ENCODE data around the gene C10orf143. TPM values are rescaled to one million over a fixed set of nuclear protein-coding genes. Genes with fewer than 3 reads are reported as not detected.

The C10orf143 gene
- total RNA-seq, 1 donor from 2014 or later: 3.7 TPM

- DNase-seq: no peak
Measured at GRCh38 chr10:130080461-130080814, 30.2 kb downstream of the C10orf143 start.

GRCh38 chr10:130079614-130080460, 30.8 kb downstream of the C10orf143 start:
- ATAC-seq (no peak), DNase-seq (no peak)
- Histone ChIP-seq H3K4me1 (no peaks in the 10 kb centered on the region), H3K27me3 (ENCODE audit: low read depth) (no peaks in the 10 kb centered on the region), H3K9me3 (no peaks in the 10 kb centered on the region), H3K36me3 (no peaks in the 10 kb centered on the region), H3K27ac (no peak overlapping the region), H3K4me3 (no peak overlapping the region)
- no peak for TF ChIP-seq CTCF (IDR thresholded peaks at IDR 0.05)
- intact Hi-C loops (cut with DNase I): no loop called here

More at GRCh38 chr10:130080461-130080814, 30.2 kb downstream of the C10orf143 start:
- H3K27me3 ChIP-seq (ENCODE audit: low read depth): no peaks in the 10 kb centered on the region
- TF ChIP-seq CTCF (IDR thresholded peaks at IDR 0.05): no peak
- intact Hi-C loops (cut with DNase I): no loop called here
- no peak overlapping the region for H3K4me3 ChIP-seq
- H3K9me3 ChIP-seq: no peaks in the 10 kb centered on the region
- no peaks in the 10 kb centered on the region for H3K4me1 ChIP-seq
- no peaks in the 10 kb centered on the region for H3K36me3 ChIP-seq
- no peak for ATAC-seq
- H3K27ac ChIP-seq: no peak overlapping the region

- Histone ChIP-seq H3K27ac (no peak overlapping the region), H3K27me3 (ENCODE audit: low read depth) (no peaks in the 10 kb centered on the region), H3K4me3 (no peak overlapping the region), H3K4me1 (no peaks in the 10 kb centered on the region), H3K36me3 (no peaks in the 10 kb centered on the region), H3K9me3 (no peaks in the 10 kb centered on the region)
- no peak for DNase-seq
- intact Hi-C loops (cut with DNase I): no loop called here
- no peak for ATAC-seq
- TF ChIP-seq CTCF (IDR thresholded peaks at IDR 0.05): no peak
Measured at GRCh38 chr10:130078120-130078519, 32.5 kb downstream of the C10orf143 start.

- Histone ChIP-seq H3K9me3 (no peaks in the 10 kb centered on the region), H3K4me1 (no peaks in the 10 kb centered on the region), H3K27me3 (ENCODE audit: low read depth) (no peaks in the 10 kb centered on the region), H3K27ac (no peak overlapping the region), H3K4me3 (no peak overlapping the region), H3K36me3 (no peaks in the 10 kb centered on the region)
- DNase-seq: no peak
- intact Hi-C loops (cut with DNase I): no loop called here
- no peak for ATAC-seq
- TF ChIP-seq CTCF (IDR thresholded peaks at IDR 0.05): no peak
Measured at GRCh38 chr10:130076681-130077080, 33.9 kb downstream of the C10orf143 start.

- DNase-seq: no peak
- no peak overlapping the region for H3K4me3 ChIP-seq
- no peak for TF ChIP-seq CTCF (IDR thresholded peaks at IDR 0.05)
- no peaks in the 10 kb centered on the region for H3K27me3 ChIP-seq (ENCODE audit: low read depth)
- H3K27ac ChIP-seq: no peak overlapping the region
- H3K4me1 ChIP-seq: no peaks in the 10 kb centered on the region
- H3K9me3 ChIP-seq: no peaks in the 10 kb centered on the region
- no peaks in the 10 kb centered on the region for H3K36me3 ChIP-seq
- no peak for ATAC-seq
- intact Hi-C loops (cut with DNase I): no loop called here
Measured at GRCh38 chr10:130074639-130075038, 36.0 kb downstream of the C10orf143 start.
